ENCODE data around the gene ZNF583.

Gene ZNF583

DNA sequence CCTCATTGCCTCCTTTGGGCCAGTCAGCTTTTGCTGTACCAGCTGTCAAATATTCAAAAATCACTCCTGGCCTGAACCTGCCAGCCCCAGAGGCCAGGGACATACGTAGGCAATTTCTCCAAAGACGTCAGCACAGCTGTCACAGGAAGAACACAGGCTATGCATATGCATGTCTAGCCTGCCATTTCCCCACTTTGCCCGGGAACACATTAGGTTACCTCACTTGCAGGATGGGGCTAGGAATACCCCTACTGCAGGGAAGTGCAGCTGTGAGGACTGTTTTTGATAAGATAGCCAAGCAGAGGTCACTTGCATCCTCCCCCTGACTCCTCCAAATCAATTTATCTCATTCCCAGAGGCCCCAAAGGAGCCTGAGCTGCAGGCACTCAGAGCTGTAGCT lies 70.2 kb downstream of the ZNF583 start:
- Histone ChIP-seq H3K27ac (ENCODE audit: extremely low read depth, low read depth, low read length) (no peak overlapping the region), H3K4me1 (ENCODE audit: control insufficient read depth, insufficient read depth, low read length) (no peaks in the 10 kb centered on the region; the same call in 1 of the 2 replicates), H3K9me3 (ENCODE audit: control insufficient read depth, insufficient read depth, low read depth, low read length) (no peaks in the 10 kb centered on the region; the same call in 1 of the 2 replicates), H3K4me3 (ENCODE audit: low read depth, low read length) (no peak overlapping the region), H3K36me3 (ENCODE audit: control insufficient read depth in 2 of 2, insufficient read depth in 1 of 2, low read length in 2 of 2) (no peaks in the 10 kb centered on the region)
- POLR2A ChIA-PET = no interaction called here
- CTCF ChIA-PET = interaction anchor here (0.7 kb wide), 1 partner anchor 998 kb away, joined by 3 read pairs; no protein-coding TSS in a partner anchor
- TF ChIP-seq ZNF623 (tag by site-specific recombination; IDR thresholded peaks at IDR 0.05) (no peak), ZNF354C (tag by site-specific recombination; IDR thresholded peaks at IDR 0.05; ENCODE audit: borderline replicate concordance, low read depth) (no peak), ZNF169 (tag by site-specific recombination; IDR thresholded peaks at IDR 0.05) (no peak), GLIS1 (tag by site-specific recombination; IDR thresholded peaks at IDR 0.05) (no peak), SP7 (tag by site-specific recombination; IDR thresholded peaks at IDR 0.05) (no peak), ZNF423 (tag by site-specific recombination; IDR thresholded peaks at IDR 0.05) (no peak), ZNF660 (tag by site-specific recombination; IDR thresholded peaks at IDR 0.05) (no peak), ZBTB26 (tag by site-specific recombination; optimal IDR thresholded peaks at IDR 0.05) (no peak), ZBTB1 (tag by site-specific recombination; IDR thresholded peaks at IDR 0.05) (no peak), ZNF157 (tag by site-specific recombination; IDR thresholded peaks at IDR 0.05) (no peak), ZNF792 (tag by site-specific recombination; IDR thresholded peaks at IDR 0.05) (no peak), ZNF292 (tag by site-specific recombination; IDR thresholded peaks at IDR 0.05; ENCODE audit: borderline replicate concordance, low read depth) (no peak), SCRT2 (tag by site-specific recombination; IDR thresholded peaks at IDR 0.05) (no peak), ZIC2 (tag by site-specific recombination; IDR thresholded peaks at IDR 0.05) (no peak), ZNF521 (tag by site-specific recombination; IDR thresholded peaks at IDR 0.05) (no peak)
- TF ChIP-seq, protein P1, sequence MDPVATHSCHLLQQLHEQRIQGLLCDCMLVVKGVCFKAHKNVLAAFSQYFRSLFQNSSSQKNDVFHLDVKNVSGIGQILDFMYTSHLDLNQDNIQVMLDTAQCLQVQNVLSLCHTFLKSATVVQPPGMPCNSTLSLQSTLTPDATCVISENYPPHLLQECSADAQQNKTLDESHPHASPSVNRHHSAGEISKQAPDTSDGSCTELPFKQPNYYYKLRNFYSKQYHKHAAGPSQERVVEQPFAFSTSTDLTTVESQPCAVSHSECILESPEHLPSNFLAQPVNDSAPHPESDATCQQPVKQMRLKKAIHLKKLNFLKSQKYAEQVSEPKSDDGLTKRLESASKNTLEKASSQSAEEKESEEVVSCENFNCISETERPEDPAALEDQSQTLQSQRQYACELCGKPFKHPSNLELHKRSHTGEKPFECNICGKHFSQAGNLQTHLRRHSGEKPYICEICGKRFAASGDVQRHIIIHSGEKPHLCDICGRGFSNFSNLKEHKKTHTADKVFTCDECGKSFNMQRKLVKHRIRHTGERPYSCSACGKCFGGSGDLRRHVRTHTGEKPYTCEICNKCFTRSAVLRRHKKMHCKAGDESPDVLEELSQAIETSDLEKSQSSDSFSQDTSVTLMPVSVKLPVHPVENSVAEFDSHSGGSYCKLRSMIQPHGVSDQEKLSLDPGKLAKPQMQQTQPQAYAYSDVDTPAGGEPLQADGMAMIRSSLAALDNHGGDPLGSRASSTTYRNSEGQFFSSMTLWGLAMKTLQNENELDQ (tag by site-specific recombination; IDR thresholded peaks at IDR 0.05; ENCODE audit: low read depth) = no peak

DNA sequence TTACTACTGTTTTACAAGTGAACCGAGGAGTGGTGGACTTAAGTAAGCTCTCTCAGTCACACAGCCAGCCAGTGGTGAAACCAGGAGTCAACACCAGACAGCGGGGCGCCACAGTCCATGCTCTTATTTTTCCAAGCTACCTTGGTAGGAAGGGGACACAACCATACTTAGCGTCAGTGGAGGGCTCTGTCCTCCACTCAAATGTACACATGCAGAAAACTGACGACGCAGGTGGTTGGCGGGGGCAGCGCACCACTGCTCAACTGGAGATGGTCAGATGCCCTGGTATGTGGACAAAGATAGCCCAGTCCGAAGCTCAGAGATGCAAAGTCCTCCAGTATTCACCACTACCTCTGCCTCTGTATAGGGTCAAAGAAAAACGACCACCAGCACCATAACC lies 72.0 kb downstream of the ZNF583 start:
- H3K4me3 ChIP-seq (ENCODE audit: low read depth, low read length) = no peak overlapping the region
- H3K36me3 ChIP-seq (ENCODE audit: control insufficient read depth in 2 of 2, insufficient read depth in 1 of 2, low read length in 2 of 2) = no peaks in the 10 kb centered on the region
- ChIA-PET CTCF (interaction anchor here (1.1 kb wide), 1 partner anchor 161 kb away, joined by 3 read pairs; no protein-coding TSS in a partner anchor), POLR2A (no interaction called here)
- H3K9me3 ChIP-seq (ENCODE audit: control insufficient read depth, insufficient read depth, low read depth, low read length) = no peaks in the 10 kb centered on the region; the same call in 1 of the 2 replicates
- H3K27ac ChIP-seq (ENCODE audit: extremely low read depth, low read depth, low read length) = no peak overlapping the region
- no peaks in the 10 kb centered on the region; the same call in 1 of the 2 replicates for H3K4me1 ChIP-seq (ENCODE audit: control insufficient read depth, insufficient read depth, low read length)
- TF ChIP-seq ZNF416 (tag by site-specific recombination; IDR thresholded peaks at IDR 0.05) (no peak), ZNF555 (tag by site-specific recombination; conservative IDR thresholded peaks at IDR 0.05) (no peak), ZNF155 (tag by site-specific recombination; IDR thresholded peaks at IDR 0.05) (no peak), HOXC10 (CRISPR knock-in tag; IDR thresholded peaks at IDR 0.05) (no peak), ZNF157 (tag by site-specific recombination; IDR thresholded peaks at IDR 0.05) (no peak), ZNF302 (tag by site-specific recombination; IDR thresholded peaks at IDR 0.05; ENCODE audit: low read depth) (no peak), OVOL3 (tag by site-specific recombination; IDR thresholded peaks at IDR 0.05) (no peak), GLI4 (tag by site-specific recombination; IDR thresholded peaks at IDR 0.05) (no peak), ZNF701 (tag by site-specific recombination; IDR thresholded peaks at IDR 0.05) (no peak), ZNF660 (tag by site-specific recombination; IDR thresholded peaks at IDR 0.05) (no peak), ZNF621 (tag by site-specific recombination; IDR thresholded peaks at IDR 0.05) (no peak), EGR2 (tag by site-specific recombination; IDR thresholded peaks at IDR 0.05; ENCODE audit: low read depth) (no peak), ZNF561 (tag by site-specific recombination; IDR thresholded peaks at IDR 0.05; ENCODE audit: borderline replicate concordance) (no peak), ZFHX2 (tag by site-specific recombination; conservative IDR thresholded peaks at IDR 0.05) (no peak), ZNF670 (tag by site-specific recombination; IDR thresholded peaks at IDR 0.05; ENCODE audit: low read depth) (no peak)
- TF ChIP-seq, protein P2, sequence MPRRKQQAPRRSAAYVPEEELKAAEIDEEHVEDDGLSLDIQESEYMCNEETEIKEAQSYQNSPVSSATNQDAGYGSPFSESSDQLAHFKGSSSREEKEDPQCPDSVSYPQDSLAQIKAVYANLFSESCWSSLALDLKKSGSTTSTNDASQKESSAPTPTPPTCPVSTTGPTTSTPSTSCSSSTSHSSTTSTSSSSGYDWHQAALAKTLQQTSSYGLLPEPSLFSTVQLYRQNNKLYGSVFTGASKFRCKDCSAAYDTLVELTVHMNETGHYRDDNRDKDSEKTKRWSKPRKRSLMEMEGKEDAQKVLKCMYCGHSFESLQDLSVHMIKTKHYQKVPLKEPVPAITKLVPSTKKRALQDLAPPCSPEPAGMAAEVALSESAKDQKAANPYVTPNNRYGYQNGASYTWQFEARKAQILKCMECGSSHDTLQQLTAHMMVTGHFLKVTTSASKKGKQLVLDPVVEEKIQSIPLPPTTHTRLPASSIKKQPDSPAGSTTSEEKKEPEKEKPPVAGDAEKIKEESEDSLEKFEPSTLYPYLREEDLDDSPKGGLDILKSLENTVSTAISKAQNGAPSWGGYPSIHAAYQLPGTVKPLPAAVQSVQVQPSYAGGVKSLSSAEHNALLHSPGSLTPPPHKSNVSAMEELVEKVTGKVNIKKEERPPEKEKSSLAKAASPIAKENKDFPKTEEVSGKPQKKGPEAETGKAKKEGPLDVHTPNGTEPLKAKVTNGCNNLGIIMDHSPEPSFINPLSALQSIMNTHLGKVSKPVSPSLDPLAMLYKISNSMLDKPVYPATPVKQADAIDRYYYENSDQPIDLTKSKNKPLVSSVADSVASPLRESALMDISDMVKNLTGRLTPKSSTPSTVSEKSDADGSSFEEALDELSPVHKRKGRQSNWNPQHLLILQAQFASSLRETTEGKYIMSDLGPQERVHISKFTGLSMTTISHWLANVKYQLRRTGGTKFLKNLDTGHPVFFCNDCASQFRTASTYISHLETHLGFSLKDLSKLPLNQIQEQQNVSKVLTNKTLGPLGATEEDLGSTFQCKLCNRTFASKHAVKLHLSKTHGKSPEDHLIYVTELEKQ (tag by site-specific recombination; IDR thresholded peaks at IDR 0.05; ENCODE audit: borderline replicate concordance) = no peak

Measured in HEK293 (cell line).